Mesenchymal stem cell (in vitro differentiated cells and primary cell): ENCODE data around the gene FARS2.

Source experiments
- DNase-seq: peaks from one replicate; pipeline ENCODE4 v3.0.0-alpha.2; 2013
- H2AFZ ChIP-seq: one replicate; pipeline ENCODE4 v1.6.1; 2013; ENCODE audit warnings: low read depth, mild to moderate bottlenecking, control low read depth, inconsistent platforms, low read length, moderate library complexity
- H2AK5ac ChIP-seq: 2 replicates; pipeline ENCODE4 v1.6.1; 2013; ENCODE audit warnings: low read length, moderate library complexity, mild to moderate bottlenecking, inconsistent platforms; ENCODE audit not compliant: severe bottlenecking
- H2BK120ac ChIP-seq: one replicate; pipeline ENCODE4 v1.6.1; 2013; ENCODE audit warnings: low read depth, mild to moderate bottlenecking, inconsistent platforms, low read length, moderate library complexity
- H2BK12ac ChIP-seq, 2 experiments: one replicate each; pipeline ENCODE4 v1.6.1; 2013; ENCODE audit warnings: inconsistent platforms in 2 of 2, low read length in 2 of 2, mild to moderate bottlenecking in 2 of 2, moderate library complexity in 2 of 2, control low read depth in 1 of 2
- H2BK15ac ChIP-seq: one replicate; pipeline ENCODE4 v1.6.1; 2013; ENCODE audit warnings: mild to moderate bottlenecking, low read depth, inconsistent platforms; ENCODE audit not compliant: poor library complexity, severe bottlenecking
- H2BK5ac ChIP-seq: 2 replicates; pipeline ENCODE4 v1.6.1; 2013; ENCODE audit warnings: low read depth, mild to moderate bottlenecking, low read length, control low read depth, inconsistent platforms; ENCODE audit not compliant: poor library complexity, severe bottlenecking
- H3K14ac ChIP-seq, 2 experiments: one replicate each; pipeline ENCODE4 v1.6.1; 2013; ENCODE audit warnings: inconsistent platforms in 2 of 2, low read length in 2 of 2, control low read depth in 1 of 2, mild to moderate bottlenecking in 1 of 2, moderate library complexity in 1 of 2
- H3K18ac ChIP-seq, 2 experiments: one replicate each; pipeline ENCODE4 v1.6.1; 2013; ENCODE audit warnings: inconsistent platforms in 2 of 2, low read length in 2 of 2, control low read depth in 1 of 2, low read depth in 1 of 2, mild to moderate bottlenecking in 1 of 2
- H3K23ac ChIP-seq, 2 experiments: one replicate each; pipeline ENCODE4 v1.6.1; 2013; ENCODE audit warnings: inconsistent platforms in 2 of 2, low read length in 2 of 2, mild to moderate bottlenecking in 2 of 2, moderate library complexity in 2 of 2, control low read depth in 1 of 2
- H3K27ac ChIP-seq: 2 replicates; pipeline ENCODE4 v1.5.1; 2013; ENCODE audit warnings: mild to moderate bottlenecking, moderate library complexity, low read length, control low read depth, inconsistent platforms; ENCODE audit not compliant: poor library complexity, severe bottlenecking
- H3K27me3 ChIP-seq, 2 experiments: 2 replicates each; pipeline versions ENCODE4 v1.6.1 to v1.7.0; 2013; ENCODE audit warnings: low read length in 2 of 2, mild to moderate bottlenecking in 2 of 2, moderate library complexity in 2 of 2, control low read depth in 1 of 2, inconsistent platforms in 1 of 2; ENCODE audit not compliant: control insufficient read depth in 1 of 2, insufficient read depth in 1 of 2
- H3K36me3 ChIP-seq, 2 experiments: 2 replicates each; pipeline versions ENCODE4 v1.6.1 to v1.7.0; 2013; ENCODE audit warnings: low read length in 2 of 2, control low read depth in 1 of 2, inconsistent platforms in 1 of 2, low read depth in 1 of 2, mild to moderate bottlenecking in 1 of 2; ENCODE audit not compliant: insufficient read depth in 2 of 2, control insufficient read depth in 1 of 2
- H3K4ac ChIP-seq, 2 experiments: one replicate each; pipeline ENCODE4 v1.6.1; 2013; ENCODE audit warnings: inconsistent platforms in 2 of 2, low read length in 2 of 2, mild to moderate bottlenecking in 2 of 2, moderate library complexity in 2 of 2, control low read depth in 1 of 2, low read depth in 1 of 2
- H3K4me1 ChIP-seq: 2 replicates; pipeline ENCODE4 v1.6.1; 2013; ENCODE audit warnings: low read depth, low read length, control low read depth; ENCODE audit not compliant: control insufficient read depth, insufficient read depth
- H3K4me2 ChIP-seq: 2 replicates; pipeline ENCODE4 v1.6.1; 2013; ENCODE audit warnings: low read length, mild to moderate bottlenecking, inconsistent platforms; ENCODE audit not compliant: poor library complexity, severe bottlenecking
- H3K4me3 ChIP-seq, 2 experiments: 2 replicates each; pipeline versions ENCODE4 v1.5.1 to v1.7.0; 2013; ENCODE audit warnings: low read length in 2 of 2, mild to moderate bottlenecking in 2 of 2, control low read depth in 1 of 2, low read depth in 1 of 2; ENCODE audit not compliant: insufficient read depth in 1 of 2
- H3K79me1 ChIP-seq: replicated peaks from 2 replicates; pipeline ENCODE4 v1.6.1; 2013; ENCODE audit warnings: mild to moderate bottlenecking, control low read depth, low read length, inconsistent platforms; ENCODE audit not compliant: poor library complexity, severe bottlenecking
- H3K9ac ChIP-seq: 2 replicates; pipeline ENCODE4 v1.7.0; 2013; ENCODE audit warnings: mild to moderate bottlenecking, low read length, moderate library complexity
- H3K9me3 ChIP-seq: 2 replicates; pipeline ENCODE4 v1.7.0; 2013; ENCODE audit warnings: mild to moderate bottlenecking, low read length; ENCODE audit not compliant: control insufficient read depth
- H4K8ac ChIP-seq: one replicate; pipeline ENCODE4 v1.6.1; 2013; ENCODE audit warnings: inconsistent platforms, mild to moderate bottlenecking, low read length, moderate library complexity
- H4K91ac ChIP-seq: one replicate; pipeline ENCODE4 v1.6.1; 2013; ENCODE audit warnings: mild to moderate bottlenecking, low read length, inconsistent platforms
- WGBS: methylation state at CpG from one replicate; pipeline ENCODE4 v1.1.7; 2013; ENCODE audit warnings: mixed read lengths; 5-methylcytosine and 5-hydroxymethylcytosine counted together

The FARS2 gene

GRCh38 chr6:5333658-5334057, 72.3 kb downstream of the FARS2 start:
- WGBS = 99% methylated on average over 3 of the region's 3 CpGs
- H3K36me3 ChIP-seq = no peaks in the 10 kb centered on the region
- no peak overlapping the region for H2BK15ac ChIP-seq

GRCh38 chr6:5334341-5334740, 73.0 kb downstream of the FARS2 start:
- no peak overlapping the region for H3K4me2 ChIP-seq
- no peak overlapping the region for H2AK5ac ChIP-seq
- no peak overlapping the region for H3K18ac ChIP-seq
- H2BK12ac ChIP-seq = no peak overlapping the region
- peak overlapping the region in 1 of 2 experiments; percentile 32 for H3K4me3 ChIP-seq
- H3K79me1 ChIP-seq = peaks cover 22% of the 10 kb centered on the region
- no peak overlapping the region for H4K8ac ChIP-seq
- H2BK120ac ChIP-seq = no peak overlapping the region
- H2AFZ ChIP-seq = no peak overlapping the region
- H2BK5ac ChIP-seq = no peak overlapping the region
- H3K9ac ChIP-seq = peak overlapping the region; percentile 43
- no peak overlapping the region for H4K91ac ChIP-seq
- H3K9me3 ChIP-seq = no peaks in the 10 kb centered on the region
- H3K36me3 ChIP-seq = no peaks in the 10 kb centered on the region
- no peak overlapping the region for H2BK15ac ChIP-seq
- H3K23ac ChIP-seq = no peak overlapping the region
- no peak for DNase-seq
- H3K27me3 ChIP-seq = no peaks in the 10 kb centered on the region
- no peak overlapping the region for H3K4ac ChIP-seq
- H3K27ac ChIP-seq = no peak overlapping the region
- no peak overlapping the region for H3K14ac ChIP-seq
- WGBS = 100% methylated on average over 1 of the region's 1 CpG
- H3K4me1 ChIP-seq = no peaks in the 10 kb centered on the region

More at GRCh38 chr6:5333658-5334057, 72.3 kb downstream of the FARS2 start:
- Histone ChIP-seq H3K23ac (no peak overlapping the region), H4K8ac (no peak overlapping the region), H3K9me3 (no peaks in the 10 kb centered on the region), H3K27ac (no peak overlapping the region), H2AK5ac (no peak overlapping the region), H2BK5ac (no peak overlapping the region), H2AFZ (no peak overlapping the region), H4K91ac (no peak overlapping the region), H3K27me3 (no peaks in the 10 kb centered on the region), H3K18ac (no peak overlapping the region), H2BK12ac (no peak overlapping the region), H3K4me1 (no peaks in the 10 kb centered on the region), H3K14ac (no peak overlapping the region), H3K9ac (peak overlapping the region; percentile 43), H3K4ac (no peak overlapping the region), H3K4me3 (peak overlapping the region in 1 of 2 experiments; percentile 32), H3K79me1 (peaks cover 24% of the 10 kb centered on the region), H2BK120ac (no peak overlapping the region), H3K4me2 (no peak overlapping the region)
- no peak for DNase-seq

DNA sequence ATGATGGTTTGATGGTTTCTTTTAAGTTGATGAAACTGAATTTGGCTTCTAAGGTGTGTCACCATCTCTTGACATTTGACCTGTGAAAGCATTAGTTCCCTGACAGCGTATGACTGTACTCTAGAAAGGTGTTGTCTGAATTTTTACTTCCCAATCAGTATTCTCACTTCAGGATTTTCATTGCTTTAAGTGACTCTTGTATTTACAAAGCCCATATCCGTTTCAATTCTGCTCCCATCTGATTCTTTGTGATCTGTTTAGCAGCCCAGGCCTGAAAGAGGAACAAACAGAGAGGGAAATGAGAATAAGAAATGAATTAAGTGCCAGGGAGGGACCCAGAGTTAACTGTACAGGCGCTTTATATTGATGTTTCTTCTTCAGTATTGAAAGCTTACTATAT, 73.7 kb downstream of the FARS2 start:
- H2AFZ ChIP-seq = no peak overlapping the region
- no peak overlapping the region for H3K4ac ChIP-seq
- H3K27ac ChIP-seq = no peak overlapping the region
- no peak overlapping the region for H3K14ac ChIP-seq
- H4K8ac ChIP-seq = no peak overlapping the region
- WGBS = 50% methylated on average over 2 of the region's 3 CpGs
- no peak overlapping the region for H3K4me3 ChIP-seq
- H2AK5ac ChIP-seq = no peak overlapping the region
- no peak overlapping the region for H3K23ac ChIP-seq
- H2BK120ac ChIP-seq = no peak overlapping the region
- no peaks in the 10 kb centered on the region for H3K9me3 ChIP-seq
- no peak overlapping the region for H4K91ac ChIP-seq
- H3K27me3 ChIP-seq = no peaks in the 10 kb centered on the region
- H3K18ac ChIP-seq = no peak overlapping the region
- H2BK5ac ChIP-seq = no peak overlapping the region
- no peaks in the 10 kb centered on the region for H3K36me3 ChIP-seq
- no peak overlapping the region for H2BK15ac ChIP-seq
- H2BK12ac ChIP-seq = no peak overlapping the region
- no peaks in the 10 kb centered on the region for H3K4me1 ChIP-seq
- DNase-seq = no peak
- H3K9ac ChIP-seq = no peak overlapping the region
- H3K4me2 ChIP-seq = no peak overlapping the region
- H3K79me1 ChIP-seq = peaks cover 17% of the 10 kb centered on the region

GRCh38 chr6:5337573-5337972, 76.3 kb downstream of the FARS2 start:
- Histone ChIP-seq H2BK120ac (no peak overlapping the region), H2BK5ac (no peak overlapping the region)
- WGBS = 83% methylated on average over 1 of the region's 2 CpGs

More at GRCh38 chr6:5337573-5337972, 76.3 kb downstream of the FARS2 start:
- Histone ChIP-seq H4K91ac (no peak overlapping the region), H3K79me1 (peaks cover 7% of the 10 kb centered on the region), H3K4me3 (no peak overlapping the region), H2AFZ (no peak overlapping the region), H3K14ac (no peak overlapping the region), H2AK5ac (no peak overlapping the region), H3K4me2 (no peak overlapping the region), H3K4me1 (no peaks in the 10 kb centered on the region), H3K36me3 (no peaks in the 10 kb centered on the region), H3K23ac (no peak overlapping the region), H4K8ac (no peak overlapping the region), H2BK12ac (no peak overlapping the region), H3K18ac (no peak overlapping the region), H3K27ac (no peak overlapping the region), H3K9ac (no peak overlapping the region), H3K9me3 (no peaks in the 10 kb centered on the region), H2BK15ac (no peak overlapping the region), H3K4ac (no peak overlapping the region), H3K27me3 (no peaks in the 10 kb centered on the region)
- peak; percentile 18 for DNase-seq
